GM04503 (cell line): ENCODE measurements around the gene NAIF1.
"Not testable (repeated sequence)": the region's sequence is repeated elsewhere in the genome, so short reads cannot be mapped to it uniquely, and the experiment has no call there.

Source experiments
- DNase-seq: peaks from one replicate; pipeline ENCODE4 v3.0.0-alpha.2; 2012; ENCODE audit warnings: low read depth

The NAIF1 gene

GRCh38 chr9:128066713-128067644 is at the start of gene NAIF1:
Gene NAIF1, minus strand, starts transcription at chr9:128067320. Its CDS starts 219 bp downstream, at chr9:128067101.
- peak; percentile 97 for DNase-seq

GRCh38 chr9:128116104-128117083 is 49.3 kb upstream of the NAIF1 start:
- DNase-seq: no peak

- DNase-seq: no peak
Measured at GRCh38 chr9:128115187-128116103, 48.3 kb upstream of the NAIF1 start.

- no peak for DNase-seq
Measured at GRCh38 chr9:128114326-128115186, 47.4 kb upstream of the NAIF1 start.

GRCh38 chr9:128113526-128114325 is 46.6 kb upstream of the NAIF1 start:
- DNase-seq: no peak

GRCh38 chr9:128111726-128112125 is 44.6 kb upstream of the NAIF1 start:
- DNase-seq: not testable (repeated sequence)

GRCh38 chr9:128109050-128109709 is 42.1 kb upstream of the NAIF1 start:
- DNase-seq: no peak

- no peak for DNase-seq
Measured at GRCh38 chr9:128108269-128109049, 41.3 kb upstream of the NAIF1 start.

GRCh38 chr9:128107468-128108268 is 40.5 kb upstream of the NAIF1 start:
- no peak for DNase-seq

- no peak for DNase-seq
Measured at GRCh38 chr9:128106940-128107467, 39.9 kb upstream of the NAIF1 start.

- no peak for DNase-seq
Measured at GRCh38 chr9:128106181-128106939, 39.2 kb upstream of the NAIF1 start.

- no peak for DNase-seq
Measured at GRCh38 chr9:128105538-128106175, 38.5 kb upstream of the NAIF1 start.

GRCh38 chr9:128104171-128104618 is 37.1 kb upstream of the NAIF1 start:
- DNase-seq: no peak

- no peak for DNase-seq
Measured at GRCh38 chr9:128103589-128103962, 36.5 kb upstream of the NAIF1 start.

GRCh38 chr9:128102861-128103588 is 35.9 kb upstream of the NAIF1 start:
- DNase-seq: no peak
